Ishikawa (cell line): ENCODE results near the gene TMOD1.

ENCODE experiments used
- CEBPB ChIP-seq: IDR thresholded peaks from 2 replicates; pipeline ENCODE4 v1.6.1; 2012
- CREB1 ChIP-seq: IDR thresholded peaks from 2 replicates; pipeline ENCODE4 v1.6.1; 2012; ENCODE audit warnings: low read depth
- EGR1 ChIP-seq: IDR thresholded peaks from 2 replicates; pipeline ENCODE4 v1.6.1; 2012
- EP300 ChIP-seq: IDR thresholded peaks from 2 replicates; pipeline ENCODE4 v1.6.1; 2012; ENCODE audit warnings: borderline replicate concordance
- FOXM1 ChIP-seq: IDR thresholded peaks from 2 replicates; pipeline ENCODE4 v1.6.1; 2012; ENCODE audit warnings: low read depth, borderline replicate concordance
- MAX ChIP-seq: IDR thresholded peaks from 2 replicates; pipeline ENCODE4 v1.6.1; 2012
- NFIC ChIP-seq: IDR thresholded peaks from 2 replicates; pipeline ENCODE4 v1.6.1; 2012
- RAD21 ChIP-seq: IDR thresholded peaks from 2 replicates; pipeline ENCODE4 v1.6.1; 2012; ENCODE audit warnings: low read depth
- REST ChIP-seq: IDR thresholded peaks from 2 replicates; pipeline ENCODE4 v1.6.1; 2012; ENCODE audit warnings: low read depth, mild to moderate bottlenecking
- TAF1 ChIP-seq: IDR thresholded peaks from 2 replicates; pipeline ENCODE4 v1.6.1; 2012; ENCODE audit warnings: low read depth, mild to moderate bottlenecking
- TCF12 ChIP-seq: IDR thresholded peaks from 2 replicates; pipeline ENCODE4 v1.6.1; 2012; ENCODE audit warnings: low read depth
- TEAD4 ChIP-seq: IDR thresholded peaks from 2 replicates; pipeline ENCODE4 v1.6.1; 2012
- USF1 ChIP-seq: IDR thresholded peaks from 2 replicates; pipeline ENCODE4 v1.6.1; 2012
- YY1 ChIP-seq: IDR thresholded peaks from 2 replicates; pipeline ENCODE4 v1.6.1; 2012; ENCODE audit warnings: low read depth
- ZBTB7A ChIP-seq: IDR thresholded peaks from 2 replicates; pipeline ENCODE4 v1.6.1; 2012; ENCODE audit warnings: low read depth

Gene TMOD1

DNA sequence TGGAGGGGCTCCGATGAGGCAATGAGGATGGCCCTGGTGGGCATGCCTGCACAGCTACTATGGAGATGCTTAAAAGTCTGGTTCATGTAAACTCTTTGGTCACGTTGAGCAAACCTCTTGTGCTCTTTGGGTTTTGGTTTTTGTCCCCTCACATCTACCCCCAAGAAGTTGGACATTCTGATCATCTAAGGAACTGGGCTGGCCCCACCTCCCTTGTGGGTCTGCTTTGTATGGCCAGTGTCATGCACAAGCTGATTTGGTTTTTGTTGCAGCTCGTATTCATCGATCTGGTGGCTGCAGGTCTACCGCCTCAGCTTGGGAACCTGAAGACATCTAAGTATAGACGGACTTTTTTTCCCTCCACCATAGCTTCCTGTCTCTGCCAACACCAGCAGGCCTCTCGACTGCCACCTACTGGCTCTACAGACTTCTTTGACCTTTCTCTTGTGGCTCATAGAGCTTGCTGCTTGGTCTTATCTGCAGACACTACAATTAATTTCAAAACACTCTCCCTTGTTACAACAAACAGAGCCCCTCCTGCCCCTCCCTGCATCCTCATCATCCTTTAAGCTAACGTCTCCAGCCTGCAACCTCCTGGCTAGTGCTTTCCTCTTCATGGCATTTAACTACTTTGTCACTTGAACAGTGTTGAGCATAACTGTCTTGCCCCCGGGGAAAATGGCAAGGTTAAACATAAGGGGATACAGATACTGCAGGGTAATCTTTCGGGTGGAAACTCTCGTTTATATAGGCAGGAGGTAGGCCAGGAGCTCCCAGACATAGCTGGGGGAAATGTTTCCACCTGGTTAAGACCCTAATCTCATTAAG lies 97.2 kb downstream of the TMOD1 start:
- TF ChIP-seq CEBPB, result 0 out of 2 replicates have a peak, but pooled peaks have one; percentile 0
- peak; percentile 73 for TF ChIP-seq RAD21
- no peak for TF ChIP-seq REST
- 0 out of 2 replicates have a peak, but pooled peaks have one; percentile 16 for TF ChIP-seq TEAD4
- TF ChIP-seq ZBTB7A, result no peak
- no peak for TF ChIP-seq TAF1
- no peak for TF ChIP-seq EGR1
- TF ChIP-seq YY1, result no peak

- TF ChIP-seq NFIC (no peak), USF1 (no peak), TEAD4 (no peak), ZBTB7A (no peak), CREB1 (no peak)
These were observed 97.9 kb downstream of the TMOD1 start for GRCh38 chr9:97599314-97599846.

GRCh38 chr9:97600531-97601227 lies 99.2 kb downstream of the TMOD1 start:
- TF ChIP-seq TCF12, result no peak
- TF ChIP-seq RAD21, result no peak

GRCh38 chr9:97601228-97601898 lies 99.9 kb downstream of the TMOD1 start:
- TF ChIP-seq MAX, result no peak
- TF ChIP-seq TCF12, result no peak
- TF ChIP-seq USF1, result no peak
- no peak for TF ChIP-seq FOXM1
- TF ChIP-seq ZBTB7A, result no peak
- no peak for TF ChIP-seq YY1
- no peak for TF ChIP-seq EP300
- TF ChIP-seq NFIC, result no peak
- no peak for TF ChIP-seq TAF1
- no peak for TF ChIP-seq REST
- TF ChIP-seq CREB1, result no peak
- no peak for TF ChIP-seq TEAD4
- TF ChIP-seq EGR1, result no peak
- TF ChIP-seq CEBPB, result no peak
- no peak for TF ChIP-seq RAD21

- TF ChIP-seq MAX (no peak), REST (no peak), ZBTB7A (no peak), YY1 (no peak), EGR1 (no peak), USF1 (no peak), TCF12 (no peak)
These were observed 101.0 kb downstream of the TMOD1 start for GRCh38 chr9:97602430-97602829.
